HepG2 (cell line): Measurements from ENCODE around the gene KSR1. TPM values are rescaled to one million over a fixed set of nuclear protein-coding genes. Genes with fewer than 3 reads are reported as not detected.
A peak's percentile ranks its signal among the peaks of the same experiment; 100 is the strongest.

ENCODE experiments used
- CREM ChIP-seq, 2 experiments: sonication (generic) in 1 of 2; formaldehyde crosslinking in 1 of 2; IDR thresholded peaks; 2 replicates each; pipeline versions ENCODE4 v1.4.0 to v1.6.1; 2016 to 2020; ENCODE audit warnings: antibody characterized with exemption in 1 of 2, mild to moderate bottlenecking in 1 of 2, missing genetic modification reagents in 1 of 2
- HDAC6 ChIP-seq: fragments of 200-600 bp; sonication (generic); IDR thresholded peaks from 2 replicates; pipeline ENCODE4 v1.7.0; 2017; ENCODE audit warnings: mild to moderate bottlenecking, antibody characterized with exemption, low read length, low read depth
- HIVEP1 ChIP-seq: sonication (generic); formaldehyde crosslinking; IDR thresholded peaks from 2 replicates; pipeline ENCODE4 v1.4.0; 2020; ENCODE audit warnings: mild to moderate bottlenecking, missing genetic modification reagents
- ISL2 ChIP-seq: sonication (generic); formaldehyde crosslinking; IDR thresholded peaks from 2 replicates; pipeline ENCODE4 v1.5.0; 2020; ENCODE audit warnings: missing genetic modification reagents
- MED13 ChIP-seq: sonication (generic); formaldehyde crosslinking; IDR thresholded peaks from 2 replicates; pipeline ENCODE4 v1.5.0; 2020; ENCODE audit warnings: missing genetic modification reagents
- MTA1 ChIP-seq: sonication (generic); formaldehyde crosslinking; IDR thresholded peaks from 2 replicates; pipeline ENCODE4 v1.4.0; 2020; ENCODE audit warnings: missing genetic modification reagents, mild to moderate bottlenecking, borderline replicate concordance
- SKI ChIP-seq: fragments of 450-650 bp; IDR thresholded peaks from one replicate; pipeline ENCODE4 v1.6.1; 2018; ENCODE audit warnings: mild to moderate bottlenecking; ENCODE audit not compliant: partially characterized antibody
- SMAD3 ChIP-seq: sonication (generic); formaldehyde crosslinking; IDR thresholded peaks from 2 replicates; pipeline ENCODE4 v1.4.0; 2020; ENCODE audit warnings: missing genetic modification reagents
- TEAD3 ChIP-seq: optimal IDR thresholded peaks from 2 replicates; pipeline ENCODE3; 2016; ENCODE audit warnings: borderline replicate concordance
- ZBTB7A ChIP-seq: sonication (generic); formaldehyde crosslinking; IDR thresholded peaks from 2 replicates; pipeline ENCODE4 v1.8.0; 2022; ENCODE audit warnings: mild to moderate bottlenecking, missing genetic modification reagents
- ZNF160 ChIP-seq: sonication (generic); formaldehyde crosslinking; IDR thresholded peaks from 2 replicates; pipeline ENCODE4 v1.8.0; 2022; ENCODE audit warnings: mild to moderate bottlenecking, inconsistent platforms, missing genetic modification reagents
- ZNF382 ChIP-seq: sonication (generic); formaldehyde crosslinking; IDR thresholded peaks from 2 replicates; pipeline ENCODE4 v1.5.0; 2020; ENCODE audit warnings: missing genetic modification reagents, mild to moderate bottlenecking, borderline replicate concordance
- ZNF496 ChIP-seq: sonication (generic); formaldehyde crosslinking; IDR thresholded peaks from 2 replicates; pipeline ENCODE4 v1.8.1; 2023; ENCODE audit warnings: mild to moderate bottlenecking, moderate library complexity, missing genetic modification reagents; ENCODE audit not compliant: insufficient replicate concordance
- ZNF703 ChIP-seq: sonication (generic); formaldehyde crosslinking; IDR thresholded peaks from 2 replicates; pipeline ENCODE4 v1.5.1; 2020; ENCODE audit warnings: missing genetic modification reagents, mild to moderate bottlenecking, moderate library complexity, borderline replicate concordance
- ZNF749 ChIP-seq: sonication (generic); formaldehyde crosslinking; IDR thresholded peaks from 2 replicates; pipeline ENCODE4 v1.8.0; 2022; ENCODE audit warnings: mild to moderate bottlenecking, missing genetic modification reagents, moderate library complexity, borderline replicate concordance
- ZNF878 ChIP-seq: sonication (generic); formaldehyde crosslinking; IDR thresholded peaks from 2 replicates; pipeline ENCODE4 v1.8.1; 2023; ENCODE audit warnings: mild to moderate bottlenecking, missing genetic modification reagents, moderate library complexity
- polyA plus RNA-seq, 8 experiments: library from polyadenylated mRNA; depleted of rRNA in 3 of 8; stranded (reverse) in 7 of 8; unstranded in 1 of 8; fragments of >200 nt; fragmentation: Illumina TruSeq in 4 of 8; extraction: Trizol in 4 of 8; gene quantifications; 2 replicates each; pipeline versions ENCODE4 v1.2.1 to v1.2.3, GENCODE V29; 2011 to 2016; ENCODE audit warnings: low read depth in 4 of 8, missing spikeins in 1 of 8, mixed read lengths in 1 of 8; ENCODE audit not compliant: insufficient read depth in 1 of 8
- total RNA-seq, 5 experiments: library from RNA; depleted of rRNA; stranded (reverse); fragments of >200 nt; fragmentation: Illumina TruSeq; extraction: Trizol; gene quantifications; 2 replicates each; pipeline ENCODE4 v1.2.3, GENCODE V29; 2016; ENCODE audit warnings: low read depth in 1 of 5
- TF ChIP-seq, protein P1 (sequence below): sonication (generic); formaldehyde crosslinking; IDR thresholded peaks from 2 replicates; pipeline ENCODE4 v1.4.0; 2020; ENCODE audit warnings: mild to moderate bottlenecking, missing genetic modification reagents
- TF ChIP-seq, protein P2 (sequence below): sonication (generic); formaldehyde crosslinking; IDR thresholded peaks from 2 replicates; pipeline ENCODE4 v1.8.0; 2022; ENCODE audit warnings: mild to moderate bottlenecking, missing genetic modification reagents, moderate library complexity
- TF ChIP-seq, protein P3 (sequence below): sonication (generic); formaldehyde crosslinking; IDR thresholded peaks from 2 replicates; pipeline ENCODE4 v1.4.0; 2020; ENCODE audit warnings: missing genetic modification reagents
- TF ChIP-seq, protein P4 (sequence below): sonication (generic); formaldehyde crosslinking; IDR thresholded peaks from 2 replicates; pipeline ENCODE4 v1.4.0; 2020; ENCODE audit warnings: mild to moderate bottlenecking, missing genetic modification reagents
- TF ChIP-seq, protein P5 (sequence below): sonication (generic); formaldehyde crosslinking; IDR thresholded peaks from 2 replicates; pipeline ENCODE4 v1.5.1; 2020; ENCODE audit warnings: mild to moderate bottlenecking, missing genetic modification reagents, borderline replicate concordance
- TF ChIP-seq, protein P6 (sequence below): sonication (generic); formaldehyde crosslinking; IDR thresholded peaks from 2 replicates; pipeline ENCODE4 v1.5.0; 2020; ENCODE audit warnings: missing genetic modification reagents, mild to moderate bottlenecking, borderline replicate concordance

KSR1 gene
- total and polyA plus RNA-seq, 2 of the 13 experiments (the other 11 are each of a cell fraction or from before 2014, with no cell fraction given): 10.1 to 16.6 TPM

DNA sequence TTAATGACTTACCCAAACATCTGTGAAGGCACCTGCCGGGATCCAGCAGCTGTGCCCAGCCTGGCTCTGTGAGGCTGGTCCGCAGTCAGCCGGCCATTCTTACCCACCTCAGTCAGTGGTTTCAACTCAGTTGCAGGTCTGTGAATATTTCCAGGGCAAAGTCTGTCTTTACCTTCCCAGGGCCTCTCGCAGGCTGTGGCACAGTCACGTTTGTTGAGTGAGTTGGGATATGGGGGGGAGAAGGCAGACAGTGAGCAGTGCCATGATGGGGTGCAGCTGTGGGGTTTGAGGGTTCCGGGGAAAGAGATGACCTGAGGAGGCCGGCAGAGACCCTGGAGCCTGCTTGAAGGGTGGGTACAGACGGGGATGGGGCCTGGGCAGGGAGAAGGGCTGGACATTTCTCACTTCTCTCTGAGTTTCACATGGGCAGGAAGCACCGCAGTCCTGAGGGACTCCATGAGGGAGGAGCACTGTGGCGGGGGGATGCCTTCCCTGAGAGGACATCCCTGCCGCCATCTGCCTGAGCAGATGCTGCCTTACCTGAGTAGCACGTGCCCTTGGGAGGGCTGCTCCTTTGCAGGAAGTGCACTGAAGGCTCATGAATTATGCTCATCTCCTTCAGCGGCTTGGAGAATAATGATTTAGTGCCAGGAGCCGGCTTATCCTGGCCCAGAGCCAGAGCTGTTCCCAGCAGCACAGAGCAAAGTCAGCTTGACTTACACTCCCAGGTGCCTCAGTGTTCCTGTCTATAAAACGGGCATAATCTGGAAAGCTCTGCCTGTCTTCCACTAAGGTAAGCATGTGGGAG, 48.1 kb downstream of the KSR1 start (continued):
- TF ChIP-seq, protein P1, sequence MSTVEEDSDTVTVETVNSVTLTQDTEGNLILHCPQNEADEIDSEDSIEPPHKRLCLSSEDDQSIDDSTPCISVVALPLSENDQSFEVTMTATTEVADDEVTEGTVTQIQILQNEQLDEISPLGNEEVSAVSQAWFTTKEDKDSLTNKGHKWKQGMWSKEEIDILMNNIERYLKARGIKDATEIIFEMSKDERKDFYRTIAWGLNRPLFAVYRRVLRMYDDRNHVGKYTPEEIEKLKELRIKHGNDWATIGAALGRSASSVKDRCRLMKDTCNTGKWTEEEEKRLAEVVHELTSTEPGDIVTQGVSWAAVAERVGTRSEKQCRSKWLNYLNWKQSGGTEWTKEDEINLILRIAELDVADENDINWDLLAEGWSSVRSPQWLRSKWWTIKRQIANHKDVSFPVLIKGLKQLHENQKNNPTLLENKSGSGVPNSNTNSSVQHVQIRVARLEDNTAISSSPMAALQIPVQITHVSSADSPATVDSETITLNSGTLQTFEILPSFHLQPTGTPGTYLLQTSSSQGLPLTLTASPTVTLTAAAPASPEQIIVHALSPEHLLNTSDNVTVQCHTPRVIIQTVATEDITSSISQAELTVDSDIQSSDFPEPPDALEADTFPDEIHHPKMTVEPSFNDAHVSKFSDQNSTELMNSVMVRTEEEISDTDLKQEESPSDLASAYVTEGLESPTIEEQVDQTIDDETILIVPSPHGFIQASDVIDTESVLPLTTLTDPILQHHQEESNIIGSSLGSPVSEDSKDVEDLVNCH: no peak
- TF ChIP-seq ZBTB7A (CRISPR knock-in tag) (no peak), HIVEP1 (CRISPR knock-in tag) (no peak), ZNF382 (no peak), SMAD3 (CRISPR knock-in tag) (no peak), SKI (no peak), ZNF878 (CRISPR knock-in tag) (no peak), TEAD3 (CRISPR knock-in tag) (no peak), ZNF703 (no peak), ZNF749 (CRISPR knock-in tag) (no peak), CREM (IDR thresholded peaks at IDR 0.05) (no peak), CREM (CRISPR knock-in tag; IDR thresholded peaks at IDR 0.05) (no peak), HDAC6 (no peak), ZNF496 (CRISPR knock-in tag) (no peak), ZNF160 (CRISPR knock-in tag) (no peak), MTA1 (CRISPR knock-in tag) (0 out of 2 replicates have a peak, but pooled peaks have one; percentile 22), MED13 (CRISPR knock-in tag) (no peak), ISL2 (CRISPR knock-in tag) (no peak)
- TF ChIP-seq, protein P2, sequence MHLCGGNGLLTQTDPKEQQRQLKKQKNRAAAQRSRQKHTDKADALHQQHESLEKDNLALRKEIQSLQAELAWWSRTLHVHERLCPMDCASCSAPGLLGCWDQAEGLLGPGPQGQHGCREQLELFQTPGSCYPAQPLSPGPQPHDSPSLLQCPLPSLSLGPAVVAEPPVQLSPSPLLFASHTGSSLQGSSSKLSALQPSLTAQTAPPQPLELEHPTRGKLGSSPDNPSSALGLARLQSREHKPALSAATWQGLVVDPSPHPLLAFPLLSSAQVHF: no peak
- TF ChIP-seq, protein P3, sequence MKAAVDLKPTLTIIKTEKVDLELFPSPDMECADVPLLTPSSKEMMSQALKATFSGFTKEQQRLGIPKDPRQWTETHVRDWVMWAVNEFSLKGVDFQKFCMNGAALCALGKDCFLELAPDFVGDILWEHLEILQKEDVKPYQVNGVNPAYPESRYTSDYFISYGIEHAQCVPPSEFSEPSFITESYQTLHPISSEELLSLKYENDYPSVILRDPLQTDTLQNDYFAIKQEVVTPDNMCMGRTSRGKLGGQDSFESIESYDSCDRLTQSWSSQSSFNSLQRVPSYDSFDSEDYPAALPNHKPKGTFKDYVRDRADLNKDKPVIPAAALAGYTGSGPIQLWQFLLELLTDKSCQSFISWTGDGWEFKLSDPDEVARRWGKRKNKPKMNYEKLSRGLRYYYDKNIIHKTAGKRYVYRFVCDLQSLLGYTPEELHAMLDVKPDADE (CRISPR knock-in tag): no peak
- TF ChIP-seq, protein P4, sequence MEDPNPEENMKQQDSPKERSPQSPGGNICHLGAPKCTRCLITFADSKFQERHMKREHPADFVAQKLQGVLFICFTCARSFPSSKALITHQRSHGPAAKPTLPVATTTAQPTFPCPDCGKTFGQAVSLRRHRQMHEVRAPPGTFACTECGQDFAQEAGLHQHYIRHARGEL (CRISPR knock-in tag): no peak
- TF ChIP-seq, protein P5, sequence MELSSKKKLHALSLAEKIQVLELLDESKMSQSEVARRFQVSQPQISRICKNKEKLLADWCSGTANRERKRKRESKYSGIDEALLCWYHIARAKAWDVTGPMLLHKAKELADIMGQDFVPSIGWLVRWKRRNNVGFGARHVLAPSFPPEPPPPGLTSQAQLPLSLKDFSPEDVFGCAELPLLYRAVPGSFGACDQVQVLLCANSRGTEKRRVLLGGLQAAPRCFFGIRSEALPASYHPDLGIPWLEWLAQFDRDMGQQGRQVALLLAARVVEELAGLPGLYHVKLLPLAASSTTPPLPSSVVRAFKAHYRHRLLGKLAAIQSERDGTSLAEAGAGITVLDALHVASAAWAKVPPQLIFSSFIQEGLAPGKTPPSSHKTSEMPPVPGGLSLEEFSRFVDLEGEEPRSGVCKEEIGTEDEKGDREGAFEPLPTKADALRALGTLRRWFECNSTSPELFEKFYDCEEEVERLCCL (CRISPR knock-in tag): no peak
- TF ChIP-seq, protein P6, sequence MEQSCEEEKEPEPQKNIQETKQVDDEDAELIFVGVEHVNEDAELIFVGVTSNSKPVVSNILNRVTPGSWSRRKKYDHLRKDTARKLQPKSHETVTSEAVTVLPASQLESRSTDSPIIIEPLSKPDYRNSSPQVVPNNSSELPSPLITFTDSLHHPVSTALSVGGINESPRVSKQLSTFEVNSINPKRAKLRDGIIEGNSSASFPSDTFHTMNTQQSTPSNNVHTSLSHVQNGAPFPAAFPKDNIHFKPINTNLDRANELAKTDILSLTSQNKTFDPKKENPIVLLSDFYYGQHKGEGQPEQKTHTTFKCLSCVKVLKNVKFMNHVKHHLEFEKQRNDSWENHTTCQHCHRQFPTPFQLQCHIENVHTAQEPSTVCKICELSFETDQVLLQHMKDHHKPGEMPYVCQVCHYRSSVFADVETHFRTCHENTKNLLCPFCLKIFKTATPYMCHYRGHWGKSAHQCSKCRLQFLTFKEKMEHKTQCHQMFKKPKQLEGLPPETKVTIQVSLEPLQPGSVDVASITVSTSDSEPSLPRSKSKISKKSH: 0 out of 2 replicates have a peak, but pooled peaks have one; percentile 21
